ENCODE data around the gene GALK2.
"Not testable (repeated sequence)": the region's sequence is repeated elsewhere in the genome, so short reads cannot be mapped to it uniquely, and the experiment has no call there.

The GALK2 gene

DNA sequence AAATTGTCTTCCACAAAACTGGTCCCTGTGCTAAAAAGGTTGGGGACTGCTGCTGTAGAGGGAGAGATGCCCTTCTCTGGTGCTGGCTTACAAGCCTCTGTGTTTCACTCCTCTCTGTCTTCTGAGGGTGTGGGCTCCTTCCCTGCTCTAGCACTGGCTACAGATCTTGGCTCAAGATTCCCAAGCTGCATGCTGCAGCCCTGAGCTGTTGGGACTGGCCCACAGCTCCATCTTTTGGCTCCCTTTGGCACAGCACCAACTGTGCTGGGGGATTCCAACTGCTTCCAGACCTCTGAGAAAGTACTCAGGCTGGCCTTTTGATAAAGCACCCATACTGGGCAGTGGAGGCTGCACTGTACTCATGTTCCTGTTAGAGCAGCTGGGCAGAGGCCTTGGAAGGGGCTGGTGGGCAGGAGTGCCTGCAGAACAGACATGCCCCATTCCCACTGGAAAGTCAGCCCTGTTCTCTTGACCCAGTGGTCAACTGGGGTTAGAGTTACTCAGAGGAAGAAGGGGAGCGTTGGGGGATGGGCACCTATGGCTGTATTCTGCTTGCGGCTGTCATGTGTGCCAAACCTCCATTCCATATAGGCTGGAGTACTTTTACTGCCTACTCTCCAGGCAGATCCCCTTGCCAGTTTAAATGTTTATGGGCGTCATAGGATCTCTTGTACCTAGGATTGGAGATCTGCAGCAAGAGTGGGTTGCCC is 55.7 kb downstream of the GALK2 start:
- DNase-seq: no peak

DNA sequence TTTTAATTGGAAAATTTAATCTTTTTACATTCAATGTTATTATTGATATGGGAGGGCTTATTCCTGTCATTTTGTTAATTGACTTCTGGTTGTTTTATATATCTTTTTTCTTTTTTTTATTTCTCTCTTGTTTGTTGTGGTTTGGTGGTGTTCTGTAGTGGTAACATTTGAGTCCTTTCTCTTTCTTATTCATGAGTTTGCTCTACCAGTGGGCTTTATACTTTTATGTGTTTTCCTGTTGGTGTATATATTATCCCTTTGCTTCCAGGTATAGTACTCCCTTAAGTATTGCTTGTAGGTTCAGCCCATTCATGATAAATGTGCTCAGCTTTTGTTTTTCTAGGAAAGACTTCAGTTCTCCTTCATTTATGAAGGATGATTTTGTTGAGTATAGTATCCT is 57.6 kb downstream of the GALK2 start:
- no peak for DNase-seq

DNA sequence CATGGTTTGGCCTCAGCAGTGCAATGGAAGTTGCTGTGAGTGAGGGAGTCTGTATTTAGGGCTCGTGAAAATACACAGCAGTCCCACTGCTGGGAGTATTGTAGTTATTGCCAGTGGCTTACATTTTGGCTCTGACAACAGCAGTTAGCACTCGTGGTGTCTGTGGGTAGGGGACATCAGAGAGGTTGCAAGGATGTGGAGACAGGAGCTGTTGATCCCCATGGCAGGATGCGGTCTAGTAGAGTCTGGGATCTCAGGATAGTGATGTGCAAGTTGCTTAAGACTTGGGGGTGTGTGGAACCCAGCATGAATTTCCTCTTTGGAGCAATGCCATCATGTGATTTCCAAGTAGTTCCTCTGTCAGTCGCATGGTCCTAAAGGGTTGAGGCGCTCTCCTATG is 59.9 kb downstream of the GALK2 start:
- no peak for DNase-seq

DNA sequence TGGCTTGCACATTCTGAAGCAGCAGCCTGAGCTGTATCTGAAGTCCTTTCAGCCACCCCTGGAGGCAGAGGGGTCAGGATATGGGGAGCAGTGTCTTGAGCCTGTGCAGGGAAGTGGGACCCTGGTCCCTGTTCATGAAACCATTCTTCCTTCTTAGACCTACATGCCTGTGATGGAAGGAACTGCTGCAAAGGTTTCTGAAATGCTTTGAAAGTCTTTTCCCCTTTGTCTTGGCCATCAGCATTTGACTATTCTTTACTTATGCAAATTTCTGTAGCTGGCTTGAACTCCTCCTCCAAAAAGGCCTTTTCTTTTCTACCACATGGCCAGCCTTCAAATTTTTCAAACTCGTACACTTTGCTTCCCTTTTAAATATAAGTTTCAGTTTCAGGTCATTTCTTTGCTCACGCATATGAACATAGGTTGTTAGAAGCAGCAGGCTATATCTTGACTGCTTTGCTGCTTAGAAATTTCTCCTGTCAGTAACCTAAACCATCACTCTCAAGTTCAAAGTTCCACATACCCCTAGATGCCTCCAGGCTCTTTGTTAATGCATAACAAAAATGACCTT is 62.3 kb downstream of the GALK2 start:
- DNase-seq: no peak

DNA sequence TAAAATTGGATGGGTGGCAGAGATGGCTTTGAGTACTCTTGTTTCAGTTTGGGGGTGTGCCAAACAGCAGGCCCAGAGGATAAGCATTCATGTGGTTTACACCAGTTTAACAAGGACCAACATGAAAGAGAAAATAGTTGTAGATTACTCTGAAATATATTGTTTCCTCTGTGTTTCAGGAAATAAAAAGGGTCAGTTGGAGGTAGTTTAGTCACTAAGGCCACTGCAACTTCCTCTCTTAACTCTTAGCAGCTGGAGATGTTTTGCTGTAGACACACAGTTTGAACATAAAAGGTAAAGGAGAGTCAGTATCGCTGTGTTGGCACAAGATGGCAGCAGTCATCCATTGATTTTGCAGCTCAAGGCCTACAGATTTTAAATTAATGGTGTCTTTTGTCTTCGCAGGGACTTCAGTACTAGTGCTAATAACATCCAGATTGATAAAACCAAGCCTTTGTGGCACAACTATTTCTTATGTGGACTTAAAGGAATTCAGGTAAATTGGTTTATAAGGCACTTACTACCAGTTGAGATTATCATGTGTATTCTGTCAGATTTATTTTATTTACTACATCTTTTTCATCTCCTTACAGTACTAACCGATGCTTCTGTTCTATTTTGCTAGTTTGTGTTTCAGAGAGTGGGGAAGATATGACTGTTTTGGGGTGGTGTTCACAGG is 65.5 kb downstream of the GALK2 start:
- no peak for DNase-seq

DNA sequence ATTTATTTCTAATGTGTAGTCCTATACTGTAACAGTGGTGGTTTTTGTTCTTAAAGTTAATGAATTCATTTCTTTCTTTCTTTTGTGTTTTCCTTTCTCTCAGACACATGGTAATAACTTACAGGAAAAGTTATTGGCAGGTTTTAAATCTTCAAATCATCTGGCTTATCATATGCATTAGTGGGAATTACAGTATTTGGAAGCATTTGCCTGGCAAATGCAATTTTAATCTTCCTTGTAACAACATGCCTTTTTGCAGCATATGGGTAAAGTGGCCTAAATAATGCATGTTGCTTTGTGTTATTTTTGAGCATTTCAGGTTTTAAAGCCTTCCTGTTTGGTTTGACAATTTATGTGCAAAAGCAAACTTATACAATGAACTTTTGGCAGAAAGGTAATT is 66.8 kb downstream of the GALK2 start:
- no peak for DNase-seq

DNA sequence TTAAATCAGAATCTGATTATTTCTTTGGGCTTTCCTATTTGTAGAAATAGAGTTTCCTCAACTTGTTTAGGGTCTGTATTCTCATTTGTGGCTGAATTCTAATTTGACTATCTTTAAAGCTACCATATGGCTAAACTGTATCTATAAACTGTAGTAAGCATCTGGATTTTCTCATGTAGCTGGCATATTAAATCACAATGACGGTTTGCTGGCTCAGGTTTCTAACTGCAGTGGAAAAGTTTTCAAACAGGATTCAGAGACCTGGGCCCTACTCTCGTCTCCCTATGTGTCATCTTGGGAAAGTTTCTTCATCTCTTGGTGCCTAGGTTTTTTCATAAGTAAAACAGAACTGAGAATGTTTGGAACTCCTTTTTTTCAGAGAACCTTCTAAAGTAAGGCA is 68.3 kb downstream of the GALK2 start:
- no peak for DNase-seq

DNA sequence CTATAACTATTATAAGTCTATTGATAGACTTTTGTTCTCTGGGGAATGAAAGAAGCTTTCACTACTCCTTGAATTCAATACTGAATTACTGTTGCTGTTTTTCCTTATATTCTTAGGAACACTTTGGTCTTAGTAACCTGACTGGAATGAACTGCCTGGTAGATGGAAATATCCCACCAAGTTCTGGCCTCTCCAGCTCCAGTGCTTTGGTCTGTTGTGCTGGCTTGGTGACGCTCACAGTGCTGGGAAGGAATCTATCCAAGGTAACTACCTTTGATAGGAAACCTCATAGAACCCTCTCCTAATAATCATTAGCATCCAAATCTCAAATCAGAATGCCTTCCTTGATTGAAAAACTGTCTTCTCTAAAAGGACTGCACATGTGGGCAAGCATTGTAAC is 69.1 kb downstream of the GALK2 start:
- no peak for DNase-seq

DNA sequence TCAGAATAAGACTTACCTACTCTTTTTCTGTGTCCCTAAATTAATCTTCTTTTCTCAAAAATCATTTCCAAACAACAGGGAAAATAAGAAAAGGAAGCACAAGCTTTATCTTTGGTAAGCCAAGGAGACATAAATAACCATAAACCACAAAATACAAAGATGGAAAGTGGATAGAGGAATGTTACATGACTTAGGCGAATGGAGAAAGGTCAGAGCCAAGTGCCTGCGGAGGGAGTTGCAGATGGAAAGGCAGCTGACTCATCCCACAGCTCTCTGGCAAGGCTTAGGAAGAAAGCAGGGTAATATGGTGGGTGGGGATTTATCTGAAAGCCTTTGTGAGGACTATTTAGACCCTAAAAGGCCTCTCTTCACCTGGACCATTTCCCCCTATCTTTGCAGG is 72.8 kb downstream of the GALK2 start:
- no peak for DNase-seq

DNA sequence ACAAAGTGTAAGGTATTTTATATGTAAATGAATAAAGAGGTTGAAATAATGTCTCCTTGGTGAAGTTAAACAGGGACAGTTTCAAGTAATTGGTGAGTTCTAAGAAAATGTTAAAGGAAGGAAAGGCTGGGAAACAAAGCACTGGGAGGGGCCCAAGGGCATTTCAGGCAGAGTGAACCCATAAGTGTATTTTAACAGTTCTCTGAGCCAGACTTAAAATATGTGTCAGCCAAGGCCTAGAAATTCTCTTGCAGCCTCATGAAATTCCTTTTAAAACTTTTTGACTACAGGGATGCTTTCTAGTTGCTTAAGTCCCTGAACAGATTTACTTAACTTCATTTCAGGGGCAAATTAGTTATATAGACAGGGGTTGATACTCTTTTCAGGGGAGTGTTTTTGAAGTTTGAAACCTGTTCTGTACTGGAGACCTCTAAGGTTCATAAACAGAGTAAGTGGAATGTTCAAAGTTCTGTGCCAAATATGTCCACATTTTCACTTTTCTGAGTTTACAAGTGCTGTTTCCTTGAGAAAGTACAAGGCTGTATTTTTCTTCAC is 77.6 kb downstream of the GALK2 start:
- no peak for DNase-seq

DNA sequence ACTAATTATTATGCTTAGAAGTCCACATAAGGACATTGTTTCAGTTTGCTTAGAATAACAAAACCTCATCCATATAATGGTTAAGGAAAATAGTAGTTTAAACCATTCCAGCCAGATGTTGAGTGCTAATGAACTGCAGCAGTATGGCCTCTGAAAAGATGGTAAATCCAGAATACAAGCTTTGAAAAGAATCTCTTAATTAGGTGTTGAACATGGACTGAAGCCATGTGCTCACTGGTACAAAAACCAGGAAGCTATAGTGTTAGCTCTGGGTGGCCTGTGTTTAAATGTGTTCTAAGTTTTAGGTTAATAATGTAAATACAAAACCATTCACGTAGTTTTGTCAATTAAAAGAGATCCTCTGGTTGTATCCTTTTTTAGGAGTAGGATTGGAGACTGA is 78.2 kb downstream of the GALK2 start:
- DNase-seq: no peak

DNA sequence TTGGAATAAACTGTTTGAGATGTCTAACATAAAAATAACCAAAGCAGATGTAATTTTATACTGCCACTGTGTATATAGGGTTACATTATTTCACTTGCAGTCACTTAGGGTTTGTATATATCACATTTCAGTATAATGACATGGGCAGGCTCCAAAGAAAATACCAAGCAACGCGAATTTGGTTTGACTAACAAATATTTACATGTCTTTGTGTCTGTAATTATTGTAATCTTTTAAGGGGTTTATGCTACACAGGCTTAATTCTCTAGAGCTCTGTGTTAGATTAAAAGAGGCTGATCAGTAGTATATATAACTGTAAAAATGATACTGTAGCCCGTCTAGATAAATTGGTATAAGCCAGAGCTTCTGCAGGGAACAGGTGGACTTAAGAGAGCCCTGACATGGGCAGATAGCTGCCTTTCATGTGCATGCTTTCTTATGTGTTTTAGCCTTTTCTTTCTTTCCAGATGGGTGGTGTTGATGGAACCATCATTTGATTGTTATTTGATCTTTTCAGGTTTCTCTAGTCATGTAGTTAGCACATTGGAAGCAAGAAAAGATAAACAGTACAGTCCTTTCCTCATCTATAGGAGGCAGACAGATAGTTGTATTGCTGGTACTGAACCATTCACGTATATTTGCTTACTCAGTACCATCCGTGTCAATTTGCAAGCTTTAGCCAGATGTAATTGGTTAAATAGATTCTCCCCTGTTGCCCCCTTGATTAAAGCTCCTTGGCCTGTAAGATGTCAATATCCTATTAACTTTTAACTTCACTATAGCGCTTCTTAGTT is 86.1 kb downstream of the GALK2 start:
- DNase-seq: no peak

DNA sequence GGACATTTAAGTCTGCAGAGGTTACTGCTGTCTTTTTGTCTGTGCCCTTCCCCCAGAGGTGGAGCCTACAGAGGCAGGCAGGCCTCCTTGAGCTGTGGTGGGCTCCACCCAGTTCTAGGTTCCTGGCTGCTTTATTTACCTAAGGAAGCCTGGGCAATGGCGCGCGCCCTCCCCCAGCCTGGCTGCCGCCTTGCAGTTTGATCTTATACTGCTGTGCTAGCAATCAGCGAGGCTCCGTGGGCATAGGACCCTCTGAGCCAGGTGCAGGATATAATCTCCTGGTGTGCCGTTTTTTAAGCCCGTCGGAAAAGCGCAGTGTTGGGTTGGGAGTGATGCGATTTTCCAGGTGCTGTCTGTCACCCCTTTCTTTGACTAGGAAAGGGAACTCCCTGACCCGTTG is 95.1 kb downstream of the GALK2 start:
- DNase-seq: not testable (repeated sequence)

DNA sequence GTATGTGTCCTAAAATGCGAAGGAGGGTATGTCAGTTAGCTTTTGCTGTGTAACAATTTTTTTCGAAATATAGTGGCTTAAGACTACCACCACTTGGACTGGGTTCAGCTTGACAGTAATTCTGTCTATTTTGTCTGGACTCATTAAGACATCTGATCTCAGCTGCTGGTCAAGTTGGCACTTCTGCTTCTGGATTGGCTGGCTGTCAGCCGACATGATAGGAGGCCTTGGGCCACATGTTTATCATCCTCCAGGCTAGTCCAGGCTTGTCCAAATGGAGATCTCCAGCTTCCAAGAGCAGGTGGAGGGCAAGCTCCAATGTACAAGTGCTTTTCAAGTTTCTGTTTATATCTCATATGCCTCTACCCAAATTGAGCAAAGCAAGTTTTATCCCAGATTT is 95.9 kb downstream of the GALK2 start:
- no peak for DNase-seq

DNA sequence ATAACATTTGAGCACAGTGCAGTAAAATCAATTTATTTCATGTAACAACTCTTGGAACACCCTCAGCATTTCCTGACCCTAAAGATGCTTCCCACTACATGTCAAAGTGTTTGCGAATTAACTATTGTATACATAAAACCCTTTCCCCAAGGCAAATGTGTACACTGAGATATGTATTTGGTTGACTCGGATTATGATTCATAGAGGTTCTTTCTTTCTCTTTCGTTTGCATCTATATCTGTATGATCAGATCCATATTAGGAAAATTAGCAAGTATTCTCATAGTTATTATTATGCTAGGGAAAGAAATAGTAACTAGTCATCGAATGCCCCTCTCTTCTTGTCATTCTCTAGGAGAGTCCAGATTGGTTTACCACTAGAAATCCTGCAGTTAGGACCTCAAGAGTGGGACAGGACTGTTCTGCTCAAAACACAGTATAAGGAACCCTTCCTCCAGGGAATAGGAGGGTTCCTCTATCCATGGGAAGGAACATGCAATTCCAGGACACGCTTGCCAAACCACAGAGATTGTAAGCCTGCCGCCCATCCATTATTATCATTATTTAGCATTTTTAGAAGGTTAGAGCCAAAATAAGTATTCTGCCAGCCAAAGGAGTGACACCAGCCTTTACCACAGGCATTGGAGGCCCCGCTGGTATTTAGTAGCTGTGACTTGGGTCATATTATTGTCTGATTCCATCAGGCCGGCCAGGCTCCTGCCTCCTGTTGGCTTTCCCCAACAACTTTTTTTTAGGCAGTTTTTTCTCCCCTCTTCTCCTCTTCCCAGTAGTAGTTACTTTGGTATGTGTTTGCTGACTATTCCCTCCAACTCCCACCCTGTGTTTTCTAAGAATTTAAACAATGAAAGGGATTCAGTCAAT is 100.7 kb downstream of the GALK2 start:
- DNase-seq: no peak

DNA sequence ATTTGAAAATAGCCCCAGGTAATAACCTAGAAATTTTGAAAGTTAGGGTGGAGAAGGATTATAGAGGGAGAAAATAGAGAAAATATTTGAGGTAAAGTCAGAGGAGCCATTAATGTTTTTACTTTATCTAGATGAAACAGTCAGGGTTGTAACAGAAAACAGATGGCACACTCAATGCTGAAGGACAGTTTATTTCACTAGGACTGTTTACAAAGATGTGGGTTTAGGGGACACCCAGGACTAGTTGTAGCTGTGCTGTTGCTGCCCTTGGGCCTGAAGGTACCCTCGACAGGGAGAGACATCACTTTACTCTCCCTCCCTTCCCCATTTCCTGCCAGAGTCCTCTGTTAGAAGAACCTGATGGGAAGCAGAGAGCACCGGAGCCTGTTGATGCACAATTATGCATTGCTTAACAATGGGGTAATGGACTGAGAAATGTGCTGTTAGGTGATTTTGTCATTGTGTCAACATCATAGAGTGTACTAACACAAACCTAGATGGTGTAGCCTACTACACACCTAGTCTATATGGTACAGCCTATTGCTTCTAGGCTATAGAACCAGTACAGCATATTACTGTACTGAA is 103.8 kb downstream of the GALK2 start:
- no peak for DNase-seq

DNA sequence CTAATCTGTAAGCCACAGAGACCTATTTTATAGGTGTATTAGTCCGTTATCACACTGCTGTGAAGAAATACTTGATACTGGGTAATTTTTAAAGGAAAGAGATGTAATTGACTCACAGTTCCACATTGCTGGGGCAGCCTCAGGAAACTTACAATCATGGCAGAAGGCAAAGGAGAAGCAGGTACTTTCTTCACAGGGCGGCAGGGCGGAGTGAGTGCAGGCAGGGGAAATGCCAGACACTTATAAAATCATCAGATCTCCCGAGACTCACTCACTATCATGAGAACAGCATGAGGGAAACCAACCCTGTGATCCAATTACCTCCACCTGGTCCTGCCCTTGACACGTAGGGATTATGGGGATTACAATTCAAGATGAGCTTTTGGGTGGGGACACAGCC is 108.7 kb downstream of the GALK2 start:
- no peak for DNase-seq

DNA sequence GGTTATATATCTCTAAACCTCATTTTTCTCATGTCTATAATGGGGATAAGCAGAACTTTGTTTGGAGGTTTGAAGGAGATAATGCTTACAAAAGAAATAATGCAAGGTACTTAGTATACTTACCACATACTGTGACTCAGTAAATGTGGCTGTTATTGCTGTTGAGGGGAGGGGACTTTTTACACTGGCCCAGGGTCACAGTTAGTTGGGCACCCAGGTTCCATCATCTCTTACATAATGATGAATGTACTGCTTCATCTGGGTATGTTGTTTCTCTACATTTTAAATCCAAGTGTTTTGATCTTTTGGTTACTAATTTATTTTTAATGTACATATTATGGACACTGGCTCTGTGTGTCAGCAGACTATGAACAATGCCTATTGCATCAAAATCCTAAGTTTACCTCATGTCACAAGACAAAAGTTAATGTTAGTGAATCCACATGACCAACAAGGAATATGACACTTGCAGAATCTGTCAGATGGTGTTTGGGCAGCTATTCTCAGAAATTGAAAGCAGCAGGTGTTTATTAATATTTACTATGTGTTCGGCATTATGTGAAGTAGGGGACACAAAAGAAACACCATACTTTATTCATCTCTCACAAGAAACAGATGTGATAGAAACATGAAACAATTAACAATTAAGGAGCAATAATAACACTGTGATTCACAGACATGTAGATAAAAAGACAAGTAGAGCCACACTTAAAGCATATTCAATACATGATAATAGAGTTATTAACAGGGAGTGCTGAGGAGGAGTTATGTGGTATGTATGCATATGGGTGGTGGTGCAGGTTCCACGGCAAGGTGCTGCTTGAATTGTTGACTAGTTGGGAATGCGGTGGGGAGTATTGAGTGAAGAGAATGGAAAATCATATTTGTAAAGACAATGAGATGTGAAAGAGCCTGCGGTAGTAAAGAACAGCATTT is 109.7 kb downstream of the GALK2 start:
- no peak for DNase-seq

DNA sequence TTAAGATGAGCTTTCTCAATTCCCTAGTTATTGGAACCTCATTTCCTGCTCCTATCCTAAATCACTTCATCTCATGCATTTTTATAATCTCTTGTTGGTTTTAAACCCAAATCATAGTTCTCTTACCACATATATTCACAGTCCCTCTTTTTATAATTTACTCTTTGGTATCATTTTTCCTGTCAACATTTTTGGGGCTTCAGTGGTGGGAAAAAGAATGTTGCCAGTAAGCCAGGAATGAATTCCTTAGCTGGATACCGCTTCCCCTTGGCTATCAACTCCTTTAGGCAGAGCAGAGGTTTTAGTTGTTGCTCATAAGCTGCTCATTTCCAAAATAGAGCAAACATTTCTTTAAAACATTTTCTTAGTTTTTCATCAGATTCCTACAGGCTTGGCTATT is 112.3 kb downstream of the GALK2 start:
- DNase-seq: no peak

DNA sequence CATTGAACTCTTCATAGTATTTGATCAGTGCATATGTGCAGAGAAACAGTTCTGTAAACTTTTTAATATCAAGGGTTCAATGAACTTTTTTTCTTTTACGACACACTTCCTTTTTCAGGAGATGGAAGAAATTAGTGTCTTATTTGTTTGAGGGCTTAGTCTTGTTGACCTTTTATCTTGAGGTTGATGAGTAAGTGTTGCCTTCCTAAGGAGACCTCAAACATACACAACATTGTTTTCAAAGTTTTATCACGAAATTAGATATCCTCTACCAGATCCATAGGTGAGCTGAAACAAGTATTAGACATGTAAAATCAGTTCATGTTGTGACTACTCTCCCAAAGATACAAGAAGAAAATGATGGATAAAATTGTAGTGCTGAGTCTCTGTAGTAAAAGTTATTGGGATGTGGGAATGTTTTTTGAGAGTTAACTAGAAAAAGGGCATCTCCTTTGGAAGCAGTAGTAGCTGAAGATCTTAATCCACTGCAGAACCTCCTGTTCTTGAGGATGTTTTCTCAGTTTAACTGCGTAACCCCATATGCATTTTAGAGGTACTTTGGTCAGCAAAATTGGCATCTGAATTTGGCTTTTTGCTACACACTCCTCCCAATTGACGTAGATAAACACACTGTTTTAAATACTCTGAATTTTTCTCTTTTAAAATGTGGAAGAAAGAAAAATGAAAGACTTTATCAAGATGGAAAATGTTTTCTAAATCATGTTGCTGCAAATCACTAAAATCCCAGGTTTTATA is 116.8 kb downstream of the GALK2 start:
- no peak for DNase-seq
